Measurements from ENCODE around the gene RRBP1. TPM values are rescaled to one million over a fixed set of nuclear protein-coding genes. Genes with fewer than 3 reads are reported as not detected.

The RRBP1 gene
- total RNA-seq, 1 experiment from 2014 or later: 75.9 TPM

DNA sequence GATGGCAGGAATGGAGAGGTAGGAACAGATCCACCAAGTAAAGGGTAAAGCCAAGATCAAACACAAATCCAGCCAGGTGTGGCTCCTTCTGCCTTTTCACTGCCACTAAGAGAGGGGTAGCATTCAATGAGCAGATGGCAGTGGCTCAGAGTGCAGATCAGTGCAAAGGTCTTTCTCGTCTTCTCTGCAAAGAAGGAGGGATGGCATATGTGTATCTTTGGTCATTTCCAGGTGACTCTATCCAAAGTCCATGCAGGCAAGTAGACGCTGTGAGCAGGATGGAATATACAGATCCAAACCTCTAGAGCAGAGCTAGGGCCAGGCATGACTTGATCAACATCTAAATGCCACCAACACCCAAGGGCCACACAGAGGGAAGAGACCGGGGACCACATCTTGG lies 24.6 kb upstream of the RRBP1 start:
- BruUV-seq (replicated peaks): no TSS peak
- peaks cover 9% of the 10 kb centered on the region for H3K4me1 ChIP-seq (ENCODE audit: insufficient read depth, low read length, poor library complexity, severe bottlenecking)
- POLR2A ChIA-PET (ENCODE audit: low non-redundant PET): no interaction called here
- CTCF ChIA-PET: interaction anchor here (1.1 kb wide), 1 partner anchor 24 kb away, joined by 3 read pairs; the partner anchor contains the start of gene RRBP1
- H3K4me3 ChIP-seq (ENCODE audit: low read depth, low read length, poor library complexity, severe bottlenecking): no peak overlapping the region
- H3K9me3 ChIP-seq (ENCODE audit: low read depth, low read length, poor library complexity, severe bottlenecking): no peaks in the 10 kb centered on the region
- no peak for TF ChIP-seq EZH2 (IDR thresholded peaks at IDR 0.05; ENCODE audit: borderline replicate concordance, low read depth, low read length, poor library complexity, severe bottlenecking)
- TF ChIP-seq, protein P1, sequence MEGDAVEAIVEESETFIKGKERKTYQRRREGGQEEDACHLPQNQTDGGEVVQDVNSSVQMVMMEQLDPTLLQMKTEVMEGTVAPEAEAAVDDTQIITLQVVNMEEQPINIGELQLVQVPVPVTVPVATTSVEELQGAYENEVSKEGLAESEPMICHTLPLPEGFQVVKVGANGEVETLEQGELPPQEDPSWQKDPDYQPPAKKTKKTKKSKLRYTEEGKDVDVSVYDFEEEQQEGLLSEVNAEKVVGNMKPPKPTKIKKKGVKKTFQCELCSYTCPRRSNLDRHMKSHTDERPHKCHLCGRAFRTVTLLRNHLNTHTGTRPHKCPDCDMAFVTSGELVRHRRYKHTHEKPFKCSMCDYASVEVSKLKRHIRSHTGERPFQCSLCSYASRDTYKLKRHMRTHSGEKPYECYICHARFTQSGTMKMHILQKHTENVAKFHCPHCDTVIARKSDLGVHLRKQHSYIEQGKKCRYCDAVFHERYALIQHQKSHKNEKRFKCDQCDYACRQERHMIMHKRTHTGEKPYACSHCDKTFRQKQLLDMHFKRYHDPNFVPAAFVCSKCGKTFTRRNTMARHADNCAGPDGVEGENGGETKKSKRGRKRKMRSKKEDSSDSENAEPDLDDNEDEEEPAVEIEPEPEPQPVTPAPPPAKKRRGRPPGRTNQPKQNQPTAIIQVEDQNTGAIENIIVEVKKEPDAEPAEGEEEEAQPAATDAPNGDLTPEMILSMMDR (conservative IDR thresholded peaks at IDR 0.05; ENCODE audit: low read depth, low read length): no peak
- no peaks in the 10 kb centered on the region for H3K36me3 ChIP-seq (ENCODE audit: insufficient read depth, low read length, poor library complexity, severe bottlenecking)
- no peaks in the 10 kb centered on the region for H3K27me3 ChIP-seq (replicated peaks; ENCODE audit: insufficient read depth, low read depth, low read length, poor library complexity)
- H3K27ac ChIP-seq (ENCODE audit: low read depth, low read length, poor library complexity, severe bottlenecking): no peak overlapping the region
- DNase-seq (ENCODE audit: low spot score): no peak
- intact Hi-C loops (cut with micrococcal nuclease; ENCODE audit: unreplicated experiment): no loop called here

DNA sequence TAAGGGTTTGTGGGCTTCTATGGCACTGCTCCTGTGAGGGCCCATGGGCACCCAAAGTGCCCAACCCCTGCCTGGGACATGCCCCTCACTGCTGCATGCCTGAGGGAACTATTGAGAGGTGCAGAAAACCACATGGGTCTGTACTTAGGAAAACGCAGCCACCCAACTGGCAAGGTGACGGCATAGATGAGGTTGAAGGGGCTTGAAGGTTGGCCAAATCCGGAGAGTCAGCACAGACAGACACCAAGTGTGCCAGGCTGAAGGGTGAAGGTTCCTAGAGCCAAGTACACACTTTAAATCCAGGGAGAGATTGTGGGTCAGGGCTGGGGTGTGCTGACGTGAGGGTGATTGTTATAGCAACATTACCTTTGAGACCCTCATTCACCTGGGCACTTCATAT lies 23.9 kb upstream of the RRBP1 start:
- Histone ChIP-seq H3K9me3 (ENCODE audit: low read depth, low read length, poor library complexity, severe bottlenecking) (no peaks in the 10 kb centered on the region), H3K36me3 (ENCODE audit: insufficient read depth, low read length, poor library complexity, severe bottlenecking) (no peaks in the 10 kb centered on the region), H3K4me1 (ENCODE audit: insufficient read depth, low read length, poor library complexity, severe bottlenecking) (peaks cover 4% of the 10 kb centered on the region), H3K27me3 (replicated peaks; ENCODE audit: insufficient read depth, low read depth, low read length, poor library complexity) (no peaks in the 10 kb centered on the region), H3K27ac (ENCODE audit: low read depth, low read length, poor library complexity, severe bottlenecking) (no peak overlapping the region), H3K4me3 (ENCODE audit: low read depth, low read length, poor library complexity, severe bottlenecking) (no peak overlapping the region)
- no peak for DNase-seq (ENCODE audit: low spot score)
- no peak for TF ChIP-seq EZH2 (IDR thresholded peaks at IDR 0.05; ENCODE audit: borderline replicate concordance, low read depth, low read length, poor library complexity, severe bottlenecking)
- TF ChIP-seq, protein P1 (conservative IDR thresholded peaks at IDR 0.05; ENCODE audit: low read depth, low read length): no peak
- intact Hi-C loops (cut with micrococcal nuclease; ENCODE audit: unreplicated experiment): no loop called here
- BruUV-seq (replicated peaks): no TSS peak
- CTCF ChIA-PET: interaction anchor here (1.1 kb wide), 1 partner anchor 24 kb away, joined by 3 read pairs; the partner anchor contains the start of gene RRBP1
- POLR2A ChIA-PET (ENCODE audit: low non-redundant PET): no interaction called here

DNA sequence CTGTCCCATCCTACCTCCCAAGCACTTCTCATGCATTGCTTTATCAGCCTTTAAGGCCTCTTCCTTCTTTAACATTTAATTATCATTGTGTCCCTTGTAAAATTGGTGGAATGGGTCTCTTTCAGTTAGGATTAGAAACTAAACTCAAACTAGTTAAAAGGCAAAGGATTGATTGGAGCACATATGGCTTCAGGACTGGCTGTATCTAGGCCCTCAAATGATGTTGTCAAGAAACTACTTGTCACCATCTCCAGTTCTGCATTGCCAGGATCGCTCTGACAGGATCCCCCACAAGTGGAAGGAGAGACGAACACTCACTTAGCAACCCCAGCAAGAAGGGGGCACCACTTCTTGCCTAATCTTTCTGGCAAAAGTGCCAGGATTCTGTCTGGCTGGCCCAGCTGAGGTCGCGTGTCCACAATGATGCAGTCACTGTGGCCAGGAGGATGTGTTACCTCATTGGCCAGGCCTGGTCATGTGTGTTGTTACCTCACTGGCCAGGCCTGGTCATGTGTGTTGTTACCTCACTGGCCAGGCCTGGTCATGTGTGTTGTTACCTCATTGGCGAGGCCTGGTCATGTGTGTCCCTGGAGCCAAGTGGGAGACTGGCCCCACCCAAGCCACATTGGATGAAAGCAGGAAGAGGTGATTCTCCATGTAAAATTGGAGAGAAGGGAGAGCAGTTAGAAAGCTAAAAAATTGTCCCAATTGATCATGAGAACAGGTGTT lies 22.7 kb upstream of the RRBP1 start:
- TF ChIP-seq EZH2 (IDR thresholded peaks at IDR 0.05; ENCODE audit: borderline replicate concordance, low read depth, low read length, poor library complexity, severe bottlenecking): no peak
- TF ChIP-seq, protein P1 (conservative IDR thresholded peaks at IDR 0.05; ENCODE audit: low read depth, low read length): no peak
- CTCF ChIA-PET: no interaction called here
- intact Hi-C loops (cut with micrococcal nuclease; ENCODE audit: unreplicated experiment): no loop called here
- Histone ChIP-seq H3K27me3 (replicated peaks; ENCODE audit: insufficient read depth, low read depth, low read length, poor library complexity) (no peaks in the 10 kb centered on the region), H3K36me3 (ENCODE audit: insufficient read depth, low read length, poor library complexity, severe bottlenecking) (no peaks in the 10 kb centered on the region), H3K4me3 (ENCODE audit: low read depth, low read length, poor library complexity, severe bottlenecking) (no peak overlapping the region), H3K27ac (ENCODE audit: low read depth, low read length, poor library complexity, severe bottlenecking) (no peak overlapping the region), H3K4me1 (ENCODE audit: insufficient read depth, low read length, poor library complexity, severe bottlenecking) (no peaks in the 10 kb centered on the region), H3K9me3 (ENCODE audit: low read depth, low read length, poor library complexity, severe bottlenecking) (no peaks in the 10 kb centered on the region)
- DNase-seq (ENCODE audit: low spot score): no peak
- BruUV-seq (replicated peaks): no TSS peak
- POLR2A ChIA-PET (ENCODE audit: low non-redundant PET): no interaction called here
